HG03280 (cell line): Measurements from ENCODE around the gene SOST.

Experiments
- ATAC-seq: cut with Tn5 transposase; IDR thresholded peaks from one replicate; pipeline ENCODE4 v1.9.1; 2021; ENCODE audit warnings: mild to moderate bottlenecking, moderate library complexity; ENCODE audit not compliant: unreplicated experiment

SOST gene

GRCh38 chr17:43745541-43745940 is 13.1 kb downstream of the SOST start:
- no peak for ATAC-seq

DNA sequence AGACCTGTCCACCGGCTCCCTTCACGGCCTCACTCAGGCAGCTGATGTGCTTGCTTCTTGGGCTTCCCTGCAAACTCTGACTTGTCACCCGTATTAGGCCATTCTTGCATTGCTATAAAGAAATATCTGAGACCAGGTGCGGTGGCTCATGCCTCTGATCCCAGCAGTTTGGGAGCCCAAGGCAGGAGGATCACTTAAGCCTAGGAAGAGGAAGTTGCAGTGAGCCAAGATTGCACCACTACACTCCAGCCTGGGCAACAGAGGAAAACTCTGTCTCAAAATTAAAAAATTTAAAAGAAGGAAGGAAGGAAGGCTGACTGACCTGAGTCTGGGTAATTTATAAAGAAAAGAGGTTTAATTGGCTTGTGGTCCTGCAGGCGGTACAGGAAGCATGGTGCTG is 17.0 kb downstream of the SOST start:
- ATAC-seq = no peak

GRCh38 chr17:43740541-43740940 is 18.1 kb downstream of the SOST start:
- no peak for ATAC-seq

DNA sequence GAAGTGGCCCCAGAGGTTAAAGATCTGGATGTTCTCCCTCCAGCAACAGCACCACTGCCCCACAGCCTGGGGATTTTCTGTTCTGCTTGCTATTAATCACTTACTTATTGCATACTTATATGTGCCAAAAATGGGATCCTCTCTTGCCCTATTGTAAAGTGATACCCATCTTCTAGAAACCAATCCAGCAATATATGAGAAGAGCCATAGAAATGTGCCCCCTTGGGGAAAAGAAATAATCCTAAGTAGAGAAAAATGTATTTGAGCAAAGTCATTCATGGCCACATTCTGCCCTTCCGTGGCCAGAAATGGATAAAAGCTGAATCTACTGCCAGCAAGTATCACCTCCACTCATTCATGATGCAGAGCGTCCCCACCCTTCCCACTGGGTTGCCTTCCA is 20.9 kb downstream of the SOST start:
- ATAC-seq = no peak

DNA sequence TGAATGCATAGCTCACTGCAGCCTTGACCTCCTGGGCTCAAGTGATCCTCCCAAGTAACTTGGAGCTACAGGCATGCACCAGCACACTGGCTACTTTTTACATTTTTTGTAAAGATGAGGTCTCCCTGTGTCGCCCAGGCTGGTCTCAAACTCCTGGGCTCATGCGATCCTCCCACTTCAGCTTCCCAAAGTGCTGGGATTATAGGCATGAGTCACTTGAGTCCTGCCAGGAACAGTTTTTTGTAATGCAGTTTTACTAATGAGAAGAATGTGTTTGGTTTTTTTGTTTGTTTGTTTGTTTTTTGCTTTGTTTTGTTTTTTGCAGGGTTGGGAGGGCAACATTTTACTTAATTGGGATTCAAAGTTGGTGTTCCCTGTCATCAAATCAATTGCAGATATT is 22.2 kb downstream of the SOST start:
- no peak for ATAC-seq

GRCh38 chr17:43734376-43734775 is 24.2 kb downstream of the SOST start:
- ATAC-seq = no peak

- no peak for ATAC-seq
Measured at GRCh38 chr17:43733956-43734355, 24.6 kb downstream of the SOST start.

GRCh38 chr17:43732958-43733357 is 25.6 kb downstream of the SOST start:
- ATAC-seq = no peak

DNA sequence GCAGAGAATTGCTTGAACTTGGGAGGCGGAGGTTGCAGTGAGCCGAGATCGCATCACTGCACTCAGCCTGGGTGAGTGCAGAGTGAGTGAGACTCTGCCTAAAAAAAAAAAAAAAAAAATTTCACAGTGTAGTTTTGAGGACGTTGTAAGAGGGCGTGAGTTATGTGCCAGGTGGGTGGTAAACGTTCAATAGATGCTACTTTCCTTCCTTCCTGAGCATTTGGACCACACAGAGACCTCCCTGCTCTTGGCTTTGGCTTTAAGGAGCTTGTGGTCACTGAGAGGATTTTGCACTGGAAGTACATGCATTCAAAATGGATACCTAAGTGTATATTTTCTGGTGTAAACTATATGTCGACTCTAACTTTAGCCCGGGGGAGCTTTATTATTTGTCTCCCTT is 30.5 kb downstream of the SOST start:
- no peak for ATAC-seq

DNA sequence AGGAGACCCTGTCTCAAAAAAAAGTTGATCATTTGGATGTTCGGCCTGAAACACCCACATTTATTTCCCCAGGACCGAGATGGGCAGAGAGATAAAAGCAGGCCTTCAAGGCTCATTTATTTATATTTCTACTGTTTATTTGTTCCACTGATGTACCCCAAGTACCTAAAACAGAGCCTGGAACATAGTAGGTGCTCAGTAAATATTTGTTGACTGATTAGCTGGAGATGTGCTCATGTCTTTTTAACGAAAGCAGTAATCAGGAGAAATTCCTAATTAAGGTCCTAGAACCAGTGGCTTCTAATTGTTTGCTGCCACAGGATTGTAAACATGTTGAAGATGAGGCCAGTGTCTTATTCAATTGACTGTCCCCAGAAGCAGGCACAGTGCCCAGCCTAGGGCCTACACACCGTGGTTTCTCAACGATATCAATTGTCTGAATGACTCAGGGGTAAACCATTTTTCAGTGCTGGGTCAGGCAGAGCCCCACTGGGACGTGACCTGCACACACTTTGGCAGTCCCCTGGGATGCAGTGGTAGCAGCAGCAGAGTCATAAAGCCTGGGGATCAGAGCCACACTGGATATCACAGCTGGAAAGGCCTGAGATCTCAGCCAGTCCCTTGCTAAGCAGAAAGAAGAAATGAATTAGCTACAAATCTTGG is 34.8 kb downstream of the SOST start:
- no peak for ATAC-seq

- ATAC-seq = no peak
Measured at GRCh38 chr17:43722870-43723665, 35.5 kb downstream of the SOST start.

DNA sequence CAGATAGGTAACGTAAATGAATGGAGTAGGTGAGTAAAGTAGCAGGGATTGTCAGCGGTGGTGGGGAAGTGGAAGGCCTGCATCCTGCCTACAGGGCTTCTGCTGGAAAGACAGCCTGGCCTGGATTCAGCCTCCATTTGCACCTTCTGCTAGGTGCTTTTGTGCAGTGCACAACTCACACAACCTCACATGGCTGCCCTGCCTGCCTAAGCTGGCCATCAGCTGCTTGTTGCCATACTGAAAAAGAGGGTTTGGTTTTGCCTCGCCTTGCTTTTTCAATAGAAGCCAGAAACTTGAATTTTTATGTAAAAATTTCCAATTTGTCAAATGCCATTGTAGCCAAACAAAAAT is 36.3 kb downstream of the SOST start:
- ATAC-seq = no peak

- no peak for ATAC-seq
Measured at GRCh38 chr17:43721537-43722268, 36.9 kb downstream of the SOST start.

DNA sequence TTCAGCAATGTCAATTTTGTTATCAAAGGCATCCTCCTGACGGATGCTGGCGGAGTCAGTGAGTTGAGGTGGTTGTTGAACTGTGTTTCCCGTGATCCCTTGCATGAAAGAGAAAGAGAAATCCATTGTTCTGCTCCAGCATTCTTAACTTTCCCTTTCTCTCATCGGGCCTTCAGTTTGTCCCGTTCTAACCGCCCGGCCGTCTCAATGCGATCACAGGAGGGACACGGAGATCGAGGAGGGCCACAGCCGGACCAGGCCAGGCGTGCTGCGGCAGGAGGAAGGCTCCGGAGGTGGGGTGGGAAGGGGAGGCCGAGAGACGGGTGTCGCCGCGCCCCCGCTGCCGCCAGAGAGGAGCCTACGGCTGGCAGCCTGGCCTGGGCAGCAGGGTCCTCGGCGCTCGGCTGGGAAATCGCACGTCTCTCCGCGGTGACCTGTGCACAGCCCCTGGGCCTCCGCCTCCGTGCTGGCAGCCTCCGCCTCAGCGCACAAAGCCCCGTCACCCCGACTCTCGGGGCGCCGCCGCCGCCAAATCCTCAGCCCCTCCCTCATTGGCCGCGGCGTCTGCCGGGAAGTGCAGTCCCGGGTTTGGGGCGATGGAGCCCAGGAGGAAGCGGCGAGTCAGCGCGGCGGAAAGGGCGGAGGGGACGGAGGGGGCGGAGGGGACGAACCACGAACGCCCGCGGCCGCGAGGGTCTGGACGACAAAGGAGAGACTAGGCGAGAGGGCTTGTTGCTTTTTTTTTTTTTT is 38.1 kb downstream of the SOST start:
- ATAC-seq = peak; percentile 77

- ATAC-seq = no peak
Measured at GRCh38 chr17:43719578-43719977, 39.0 kb downstream of the SOST start.

DNA sequence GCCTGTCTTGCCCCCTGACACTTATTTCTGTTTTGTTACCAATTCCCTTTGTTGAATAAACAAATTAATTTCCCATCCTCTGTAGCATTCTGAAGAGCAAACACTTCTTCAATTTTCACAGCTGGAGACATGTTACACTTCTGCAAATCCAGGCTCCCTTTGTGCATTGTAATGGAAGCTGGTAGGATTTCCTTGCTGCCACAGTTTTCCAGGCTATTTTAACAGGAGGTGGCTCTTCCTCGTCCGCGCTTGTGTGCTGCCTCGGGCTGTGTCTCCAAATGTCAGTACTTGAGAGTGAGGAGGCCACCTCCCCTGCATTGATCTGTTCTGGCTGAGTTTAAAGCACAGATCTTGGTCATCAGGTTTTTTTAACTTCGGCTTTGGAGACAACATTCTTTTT is 40.0 kb downstream of the SOST start:
- ATAC-seq = no peak

DNA sequence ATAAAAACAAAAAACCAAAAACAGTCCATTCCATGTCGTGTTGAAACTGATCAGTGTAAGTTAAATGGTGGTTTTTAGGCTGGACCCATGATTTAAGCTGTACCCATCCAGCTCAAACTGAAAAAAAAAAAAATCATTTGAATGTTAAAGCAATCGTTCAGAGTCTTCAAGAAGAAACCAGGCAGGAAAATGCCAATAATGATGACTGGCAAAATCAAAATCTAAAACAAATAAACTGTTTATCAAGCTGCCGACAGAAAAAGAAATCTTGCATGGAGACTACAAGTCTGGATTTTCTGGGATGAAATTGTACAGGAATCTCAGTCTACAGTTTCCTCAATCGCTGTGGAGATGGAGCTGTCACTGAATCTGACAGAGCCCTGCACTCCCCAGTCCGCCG is 40.7 kb downstream of the SOST start:
- ATAC-seq = no peak

DNA sequence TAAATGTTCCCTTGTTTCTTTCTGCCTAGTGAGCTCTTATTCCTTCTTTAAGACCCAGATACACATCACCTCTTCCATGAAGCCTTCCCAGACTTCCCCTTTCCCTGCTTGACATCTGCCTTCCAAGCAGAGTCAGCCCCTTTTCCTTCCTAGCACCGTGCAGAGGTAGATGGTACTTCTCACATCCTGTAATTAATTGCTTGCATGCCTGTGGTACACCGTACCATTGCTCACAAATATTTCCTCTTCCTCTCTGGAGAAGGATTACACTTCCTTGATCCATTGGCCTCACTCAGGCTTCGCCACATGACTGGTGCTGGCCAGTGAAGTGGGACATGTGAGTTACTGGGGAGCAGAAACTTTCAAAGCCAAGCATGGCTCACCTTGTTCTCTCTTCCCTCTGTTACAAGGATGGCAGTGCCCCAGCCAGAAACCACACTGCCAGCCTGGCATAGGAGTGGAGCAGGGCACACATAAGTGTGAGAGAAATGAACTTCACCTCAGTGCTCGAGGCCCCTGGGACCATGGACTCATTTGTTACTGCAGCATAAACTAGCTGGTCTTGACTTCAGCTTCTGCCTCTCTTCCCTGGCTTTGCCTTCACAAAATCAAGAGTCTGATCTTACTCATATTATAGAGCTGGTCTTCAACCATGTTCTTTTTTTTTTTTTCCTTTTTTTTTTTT is 44.0 kb downstream of the SOST start:
- no peak for ATAC-seq

GRCh38 chr17:43713494-43714162 is 45.0 kb downstream of the SOST start:
- no peak for ATAC-seq

GRCh38 chr17:43712397-43712796 is 46.2 kb downstream of the SOST start:
- no peak for ATAC-seq
